Measurements from ENCODE around the gene SEMA6A. TPM values are rescaled to one million over a fixed set of nuclear protein-coding genes. Genes with fewer than 3 reads are reported as not detected.

Gene SEMA6A
- total RNA-seq, 1 experiment from 2014 or later = 2.1 TPM

DNA sequence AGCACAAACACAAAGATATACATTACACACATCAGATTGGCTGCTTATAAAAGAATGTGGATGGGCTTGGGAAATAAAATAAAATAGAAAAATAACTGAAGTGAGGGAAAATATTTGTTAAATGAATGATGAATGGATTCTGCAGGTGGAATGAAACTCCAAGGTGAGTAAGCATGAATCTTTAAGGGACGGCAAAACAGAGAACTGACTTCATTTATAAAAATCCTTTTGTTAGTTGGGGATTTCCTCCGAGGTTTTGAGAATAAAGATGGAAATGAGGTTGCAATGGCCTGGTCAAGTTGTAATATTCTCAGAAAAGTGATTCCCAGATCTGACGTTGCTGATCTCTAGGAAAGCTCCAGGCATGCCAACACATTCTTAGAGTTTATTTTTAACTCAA is 20.9 kb upstream of the SEMA6A start:
- Mint-ChIP-seq H3K27me3 (ENCODE audit: insufficient read depth, unreplicated experiment) (no peaks in the 10 kb centered on the region), H3K4me1 (ENCODE audit: insufficient read depth, unreplicated experiment) (peaks cover 2% of the 10 kb centered on the region), H3K9me3 (ENCODE audit: unreplicated experiment) (no peaks in the 10 kb centered on the region), H3K36me3 (ENCODE audit: insufficient read depth, unreplicated experiment) (no peaks in the 10 kb centered on the region), H3K27ac (ENCODE audit: low read depth, unreplicated experiment) (no peak overlapping the region), H3K4me3 (ENCODE audit: unreplicated experiment) (no peak overlapping the region)
- TF ChIP-seq, protein P1, sequence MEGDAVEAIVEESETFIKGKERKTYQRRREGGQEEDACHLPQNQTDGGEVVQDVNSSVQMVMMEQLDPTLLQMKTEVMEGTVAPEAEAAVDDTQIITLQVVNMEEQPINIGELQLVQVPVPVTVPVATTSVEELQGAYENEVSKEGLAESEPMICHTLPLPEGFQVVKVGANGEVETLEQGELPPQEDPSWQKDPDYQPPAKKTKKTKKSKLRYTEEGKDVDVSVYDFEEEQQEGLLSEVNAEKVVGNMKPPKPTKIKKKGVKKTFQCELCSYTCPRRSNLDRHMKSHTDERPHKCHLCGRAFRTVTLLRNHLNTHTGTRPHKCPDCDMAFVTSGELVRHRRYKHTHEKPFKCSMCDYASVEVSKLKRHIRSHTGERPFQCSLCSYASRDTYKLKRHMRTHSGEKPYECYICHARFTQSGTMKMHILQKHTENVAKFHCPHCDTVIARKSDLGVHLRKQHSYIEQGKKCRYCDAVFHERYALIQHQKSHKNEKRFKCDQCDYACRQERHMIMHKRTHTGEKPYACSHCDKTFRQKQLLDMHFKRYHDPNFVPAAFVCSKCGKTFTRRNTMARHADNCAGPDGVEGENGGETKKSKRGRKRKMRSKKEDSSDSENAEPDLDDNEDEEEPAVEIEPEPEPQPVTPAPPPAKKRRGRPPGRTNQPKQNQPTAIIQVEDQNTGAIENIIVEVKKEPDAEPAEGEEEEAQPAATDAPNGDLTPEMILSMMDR (IDR thresholded peaks at IDR 0.05; ENCODE audit: unreplicated experiment) = no peak
- intact Hi-C loops (cut with micrococcal nuclease) = no loop called here
- POLR2A ChIA-PET = no interaction called here
- CTCF ChIA-PET = no interaction called here
- no TSS peak for BruUV-seq (replicated peaks)
- DNase-seq (ENCODE audit: unreplicated experiment) = no peak

DNA sequence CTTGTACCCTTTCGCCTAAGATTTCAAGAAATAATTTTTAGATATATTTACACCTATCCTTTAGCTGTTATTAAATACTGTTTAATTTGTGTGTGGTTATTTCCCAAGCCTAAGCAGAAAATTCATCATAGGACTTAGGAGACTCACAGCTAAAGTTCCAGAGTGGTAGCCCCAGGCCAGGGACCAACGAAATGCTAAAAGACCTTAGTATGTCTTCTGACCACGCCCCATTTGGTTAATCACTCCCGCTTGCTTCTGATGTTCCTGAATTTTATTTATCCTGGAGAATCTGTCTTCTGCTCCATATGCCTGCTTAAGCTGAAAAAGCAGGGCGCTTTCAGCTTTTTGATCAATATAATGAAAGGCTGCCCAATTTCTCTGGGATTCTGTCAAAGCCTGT is 18.7 kb upstream of the SEMA6A start:
- ChIA-PET POLR2A (no interaction called here), CTCF (no interaction called here)
- Mint-ChIP-seq H3K9me3 (ENCODE audit: unreplicated experiment) (no peaks in the 10 kb centered on the region), H3K4me3 (ENCODE audit: unreplicated experiment) (no peak overlapping the region), H3K27me3 (ENCODE audit: insufficient read depth, unreplicated experiment) (no peaks in the 10 kb centered on the region), H3K4me1 (ENCODE audit: insufficient read depth, unreplicated experiment) (no peaks in the 10 kb centered on the region), H3K27ac (ENCODE audit: low read depth, unreplicated experiment) (no peak overlapping the region), H3K36me3 (ENCODE audit: insufficient read depth, unreplicated experiment) (no peaks in the 10 kb centered on the region)
- TF ChIP-seq, protein P1 (IDR thresholded peaks at IDR 0.05; ENCODE audit: unreplicated experiment) = no peak
- DNase-seq (ENCODE audit: unreplicated experiment) = no peak
- intact Hi-C loops (cut with micrococcal nuclease) = no loop called here
- BruUV-seq (replicated peaks) = no TSS peak

DNA sequence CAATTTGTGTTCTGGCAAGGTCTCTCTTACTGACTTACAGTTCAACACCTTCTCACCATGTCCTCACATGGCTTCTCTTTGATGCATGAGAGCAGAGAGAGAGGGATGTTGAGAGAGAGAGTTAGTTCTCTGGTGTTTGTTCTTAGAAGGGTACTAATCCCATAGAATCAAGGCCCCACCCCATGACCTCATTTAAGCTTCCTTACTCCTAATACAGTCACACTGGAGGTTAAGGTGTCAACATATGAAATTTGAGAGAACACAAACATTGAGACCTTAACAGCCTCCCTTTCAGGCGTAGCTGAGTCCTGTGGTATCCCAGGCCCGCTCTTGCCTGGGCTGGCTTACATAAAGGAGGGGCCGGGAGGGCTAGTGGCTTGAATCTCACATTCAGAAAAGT is 10.6 kb upstream of the SEMA6A start:
- CTCF ChIA-PET = interaction anchor here (1.1 to 2.3 kb wide), 2 partner anchors 9 to 28 kb away, joined by 3 to 10 read pairs; no protein-coding TSS in a partner anchor
- no TSS peak for BruUV-seq (replicated peaks)
- peak; percentile 2 for DNase-seq (ENCODE audit: unreplicated experiment)

DNA sequence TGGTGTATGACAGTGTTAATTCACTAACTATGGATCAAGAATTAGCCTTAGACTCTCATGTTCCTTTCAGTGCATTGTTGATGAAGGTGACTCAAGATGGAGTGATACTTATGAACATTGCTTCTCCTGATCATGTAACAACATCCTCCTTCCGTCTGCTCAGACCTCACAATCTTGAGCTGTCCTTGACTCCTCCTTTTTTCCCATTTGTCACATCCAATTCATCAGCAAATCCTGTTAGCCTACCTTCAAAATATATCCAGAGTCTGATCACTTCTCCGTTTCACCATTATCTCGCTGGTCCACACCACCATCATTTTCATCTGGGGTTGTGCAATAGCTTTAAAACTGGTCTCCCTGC is 9.2 kb upstream of the SEMA6A start:
- Mint-ChIP-seq H3K4me1 (ENCODE audit: insufficient read depth, unreplicated experiment) (peaks cover 17% of the 10 kb centered on the region), H3K4me3 (ENCODE audit: unreplicated experiment) (no peak overlapping the region), H3K9me3 (ENCODE audit: unreplicated experiment) (peaks cover 5% of the 10 kb centered on the region), H3K36me3 (ENCODE audit: insufficient read depth, unreplicated experiment) (no peaks in the 10 kb centered on the region), H3K27ac (ENCODE audit: low read depth, unreplicated experiment) (peak overlapping the region; percentile 79), H3K27me3 (ENCODE audit: insufficient read depth, unreplicated experiment) (no peaks in the 10 kb centered on the region)
- TF ChIP-seq, protein P1 (IDR thresholded peaks at IDR 0.05; ENCODE audit: unreplicated experiment) = no peak
- POLR2A ChIA-PET = no interaction called here
- peak; percentile 21 for DNase-seq (ENCODE audit: unreplicated experiment)
- CTCF ChIA-PET = interaction anchor here (0.7 kb wide), 1 partner anchor 818 kb away, joined by 3 read pairs; no protein-coding TSS in a partner anchor
- intact Hi-C loops (cut with micrococcal nuclease) = loop anchor here (5.0 kb wide), 1 partner anchor 183 kb away; no protein-coding TSS in a partner anchor
- BruUV-seq (replicated peaks) = no TSS peak

More for the DNA sequence above, 10.6 kb upstream of the SEMA6A start:
- H3K4me3 Mint-ChIP-seq (ENCODE audit: unreplicated experiment) = no peak overlapping the region
- intact Hi-C loops (cut with micrococcal nuclease) = no loop called here
- TF ChIP-seq, protein P1 (IDR thresholded peaks at IDR 0.05; ENCODE audit: unreplicated experiment) = no peak
- peaks cover 17% of the 10 kb centered on the region for H3K4me1 Mint-ChIP-seq (ENCODE audit: insufficient read depth, unreplicated experiment)
- no peak overlapping the region for H3K27ac Mint-ChIP-seq (ENCODE audit: low read depth, unreplicated experiment)
- H3K36me3 Mint-ChIP-seq (ENCODE audit: insufficient read depth, unreplicated experiment) = no peaks in the 10 kb centered on the region
- H3K9me3 Mint-ChIP-seq (ENCODE audit: unreplicated experiment) = peaks cover 5% of the 10 kb centered on the region
- POLR2A ChIA-PET = interaction anchor here (1.0 to 1.2 kb wide), 3 partner anchors 10 to 186 kb away, joined by 3 to 4 read pairs (median 3); no protein-coding TSS in a partner anchor
- H3K27me3 Mint-ChIP-seq (ENCODE audit: insufficient read depth, unreplicated experiment) = no peaks in the 10 kb centered on the region

Data from MCF 10A (cell line).